HepG2 (cell line): ENCODE data around the gene DCDC2C. TPM values are rescaled to one million over a fixed set of nuclear protein-coding genes. Genes with fewer than 3 reads are reported as not detected.
A peak's percentile ranks its signal among the peaks of the same experiment; 100 is the strongest.

Source experiments
- DPF2 ChIP-seq: sonication (generic); formaldehyde crosslinking; IDR thresholded peaks from 2 replicates; pipeline ENCODE4 v1.4.0; 2020; ENCODE audit warnings: mild to moderate bottlenecking, low read depth, missing genetic modification reagents, borderline replicate concordance
- GATA4 ChIP-seq: sonication (generic); IDR thresholded peaks from 2 replicates; pipeline ENCODE4 v1.6.1; 2016; ENCODE audit warnings: antibody characterized with exemption, low read depth, borderline replicate concordance
- MYNN ChIP-seq: sonication (generic); formaldehyde crosslinking; IDR thresholded peaks from 2 replicates; pipeline ENCODE4 v1.4.0; 2020; ENCODE audit warnings: mild to moderate bottlenecking, low read depth, missing genetic modification reagents
- NFE2 ChIP-seq: sonication (generic); formaldehyde crosslinking; IDR thresholded peaks from 2 replicates; pipeline ENCODE4 v1.4.0; 2020; ENCODE audit warnings: missing genetic modification reagents
- PBX2 ChIP-seq: IDR thresholded peaks from 2 replicates; pipeline ENCODE4 v1.6.1; 2016; ENCODE audit warnings: control low read depth
- RAD21 ChIP-seq: fragments of 450-650 bp; formaldehyde crosslinking; IDR thresholded peaks from 2 replicates; pipeline ENCODE4 v1.5.0; 2020; ENCODE audit warnings: mild to moderate bottlenecking
- RELA ChIP-seq: sonication (generic); formaldehyde crosslinking; IDR thresholded peaks from 2 replicates; pipeline ENCODE4 v1.4.0; 2020; ENCODE audit warnings: missing genetic modification reagents
- RFX1 ChIP-seq: fragments of 450-650 bp; IDR thresholded peaks from 2 replicates; pipeline ENCODE4 v1.6.1; 2017
- TARDBP ChIP-seq: sonication (generic); formaldehyde crosslinking; IDR thresholded peaks from 2 replicates; pipeline ENCODE4 v1.8.0; 2022; ENCODE audit warnings: mild to moderate bottlenecking, missing genetic modification reagents
- TEAD3 ChIP-seq: optimal IDR thresholded peaks from 2 replicates; pipeline ENCODE3; 2016; ENCODE audit warnings: borderline replicate concordance
- TGIF2 ChIP-seq: IDR thresholded peaks from 2 replicates; pipeline ENCODE4 v1.6.1; 2016; ENCODE audit warnings: control low read depth, missing compliant biosample characterization
- ZFP37 ChIP-seq: sonication (generic); formaldehyde crosslinking; IDR thresholded peaks from 2 replicates; pipeline ENCODE4 v1.4.0; 2020; ENCODE audit warnings: missing genetic modification reagents, borderline replicate concordance
- ZMAT5 ChIP-seq: sonication (generic); formaldehyde crosslinking; IDR thresholded peaks from 2 replicates; pipeline ENCODE4 v1.5.0; 2020; ENCODE audit warnings: mild to moderate bottlenecking, low read depth, missing genetic modification reagents, borderline replicate concordance
- ZNF253 ChIP-seq: sonication (generic); formaldehyde crosslinking; IDR thresholded peaks from 2 replicates; pipeline ENCODE4 v1.8.0; 2022; ENCODE audit warnings: mild to moderate bottlenecking, missing genetic modification reagents, borderline replicate concordance
- ZNF501 ChIP-seq: sonication (generic); formaldehyde crosslinking; IDR thresholded peaks from 2 replicates; pipeline ENCODE4 v1.5.1; 2020; ENCODE audit warnings: mild to moderate bottlenecking, moderate library complexity, missing genetic modification reagents
- ZNF782 ChIP-seq: sonication (generic); formaldehyde crosslinking; IDR thresholded peaks from 2 replicates; pipeline ENCODE4 v1.4.0; 2020; ENCODE audit warnings: missing genetic modification reagents, mild to moderate bottlenecking, borderline replicate concordance
- polyA plus RNA-seq, 8 experiments: library from polyadenylated mRNA; depleted of rRNA in 3 of 8; stranded (reverse) in 7 of 8; unstranded in 1 of 8; fragments of >200 nt; fragmentation: Illumina TruSeq in 4 of 8; extraction: Trizol in 4 of 8; gene quantifications; 2 replicates each; pipeline versions ENCODE4 v1.2.1 to v1.2.3, GENCODE V29; 2011 to 2016; ENCODE audit warnings: low read depth in 4 of 8, missing spikeins in 1 of 8, mixed read lengths in 1 of 8; ENCODE audit not compliant: insufficient read depth in 1 of 8
- total RNA-seq, 5 experiments: library from RNA; depleted of rRNA; stranded (reverse); fragments of >200 nt; fragmentation: Illumina TruSeq; extraction: Trizol; gene quantifications; 2 replicates each; pipeline ENCODE4 v1.2.3, GENCODE V29; 2016; ENCODE audit warnings: low read depth in 1 of 5

DCDC2C gene
- total and polyA plus RNA-seq, 2 of the 13 experiments (the other 11 are each of a cell fraction or from before 2014, with no cell fraction given) = not detected

GRCh38 chr2:3805201-3805939 is 102.0 kb downstream of the DCDC2C start (continued):
- TF ChIP-seq ZMAT5 (CRISPR knock-in tag) (no peak), TEAD3 (CRISPR knock-in tag) (peak; percentile 13), ZNF782 (CRISPR knock-in tag) (no peak), TGIF2 (CRISPR knock-in tag) (no peak), ZNF253 (CRISPR knock-in tag) (no peak), PBX2 (CRISPR knock-in tag) (peak; percentile 65), RELA (no peak), DPF2 (CRISPR knock-in tag) (no peak), MYNN (CRISPR knock-in tag) (no peak), NFE2 (CRISPR knock-in tag) (no peak), TARDBP (CRISPR knock-in tag) (no peak), ZNF501 (no peak), RAD21 (CRISPR knock-in tag) (peak; percentile 59; the same call in 1 of the 2 replicates), ZFP37 (CRISPR knock-in tag) (no peak), RFX1 (no peak), GATA4 (no peak)
